ENCODE results near the gene SEMA5B. TPM values are rescaled to one million over a fixed set of nuclear protein-coding genes. Genes with fewer than 3 reads are reported as not detected.

Gene SEMA5B
- total RNA-seq, 1 donor from 2014 or later, result 68.8 TPM

- TF ChIP-seq, protein P1, sequence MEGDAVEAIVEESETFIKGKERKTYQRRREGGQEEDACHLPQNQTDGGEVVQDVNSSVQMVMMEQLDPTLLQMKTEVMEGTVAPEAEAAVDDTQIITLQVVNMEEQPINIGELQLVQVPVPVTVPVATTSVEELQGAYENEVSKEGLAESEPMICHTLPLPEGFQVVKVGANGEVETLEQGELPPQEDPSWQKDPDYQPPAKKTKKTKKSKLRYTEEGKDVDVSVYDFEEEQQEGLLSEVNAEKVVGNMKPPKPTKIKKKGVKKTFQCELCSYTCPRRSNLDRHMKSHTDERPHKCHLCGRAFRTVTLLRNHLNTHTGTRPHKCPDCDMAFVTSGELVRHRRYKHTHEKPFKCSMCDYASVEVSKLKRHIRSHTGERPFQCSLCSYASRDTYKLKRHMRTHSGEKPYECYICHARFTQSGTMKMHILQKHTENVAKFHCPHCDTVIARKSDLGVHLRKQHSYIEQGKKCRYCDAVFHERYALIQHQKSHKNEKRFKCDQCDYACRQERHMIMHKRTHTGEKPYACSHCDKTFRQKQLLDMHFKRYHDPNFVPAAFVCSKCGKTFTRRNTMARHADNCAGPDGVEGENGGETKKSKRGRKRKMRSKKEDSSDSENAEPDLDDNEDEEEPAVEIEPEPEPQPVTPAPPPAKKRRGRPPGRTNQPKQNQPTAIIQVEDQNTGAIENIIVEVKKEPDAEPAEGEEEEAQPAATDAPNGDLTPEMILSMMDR (IDR thresholded peaks at IDR 0.05), result no peak
- Mint-ChIP-seq H3K27ac (ENCODE audit: unreplicated experiment) (peak overlapping the region; percentile 98), H3K9me3 (ENCODE audit: low read depth) (no peaks in the 10 kb centered on the region), H3K27me3 (ENCODE audit: low read depth) (no peaks in the 10 kb centered on the region), H3K36me3 (ENCODE audit: low read depth) (no peaks in the 10 kb centered on the region), H3K4me1 (ENCODE audit: low read depth) (peaks cover 52% of the 10 kb centered on the region), H3K4me3 (ENCODE audit: unreplicated experiment) (peak overlapping the region; percentile 3)
- DNase-seq (ENCODE audit: low spot score), result no peak
Observed at GRCh38 chr3:123055352-123055751, 27.8 kb upstream of the SEMA5B start.

DNA sequence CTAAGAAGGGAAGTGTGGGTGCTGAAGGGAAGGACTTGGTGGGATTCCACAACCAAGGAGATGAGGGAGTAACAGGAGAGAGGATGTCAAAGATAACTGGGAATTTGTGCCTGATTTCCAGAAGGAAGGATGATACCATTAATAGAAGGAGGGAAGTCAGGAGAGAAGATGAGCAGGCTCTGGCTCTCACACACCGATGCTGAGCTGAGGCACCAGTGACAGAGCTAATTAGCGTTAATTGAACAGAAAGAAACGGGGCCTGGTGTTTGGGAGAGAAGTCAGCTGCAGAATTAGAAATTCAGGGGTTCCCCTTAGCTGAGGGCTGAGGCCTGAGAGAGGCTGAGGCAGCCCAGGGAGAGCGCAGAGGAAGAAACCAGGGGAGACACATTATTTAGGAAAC, 27.4 kb upstream of the SEMA5B start:
- Mint-ChIP-seq H3K4me3 (ENCODE audit: unreplicated experiment) (no peak overlapping the region), H3K27ac (ENCODE audit: unreplicated experiment) (peak overlapping the region; percentile 98), H3K4me1 (ENCODE audit: low read depth) (peaks cover 56% of the 10 kb centered on the region), H3K36me3 (ENCODE audit: low read depth) (no peaks in the 10 kb centered on the region), H3K27me3 (ENCODE audit: low read depth) (no peaks in the 10 kb centered on the region), H3K9me3 (ENCODE audit: low read depth) (no peaks in the 10 kb centered on the region)
- TF ChIP-seq, protein P1 (IDR thresholded peaks at IDR 0.05), result no peak
- DNase-seq (ENCODE audit: low spot score), result no peak

GRCh38 chr3:123054109-123054778, 26.7 kb upstream of the SEMA5B start:
- H3K27ac Mint-ChIP-seq (ENCODE audit: unreplicated experiment), result peak overlapping the region; percentile 98
- H3K4me3 Mint-ChIP-seq (ENCODE audit: unreplicated experiment), result no peak overlapping the region
- H3K36me3 Mint-ChIP-seq (ENCODE audit: low read depth), result no peaks in the 10 kb centered on the region
- H3K27me3 Mint-ChIP-seq (ENCODE audit: low read depth), result no peaks in the 10 kb centered on the region
- TF ChIP-seq, protein P1 (IDR thresholded peaks at IDR 0.05), result no peak
- peaks cover 57% of the 10 kb centered on the region for H3K4me1 Mint-ChIP-seq (ENCODE audit: low read depth)
- no peaks in the 10 kb centered on the region for H3K9me3 Mint-ChIP-seq (ENCODE audit: low read depth)
- DNase-seq (ENCODE audit: low spot score), result no peak

DNA sequence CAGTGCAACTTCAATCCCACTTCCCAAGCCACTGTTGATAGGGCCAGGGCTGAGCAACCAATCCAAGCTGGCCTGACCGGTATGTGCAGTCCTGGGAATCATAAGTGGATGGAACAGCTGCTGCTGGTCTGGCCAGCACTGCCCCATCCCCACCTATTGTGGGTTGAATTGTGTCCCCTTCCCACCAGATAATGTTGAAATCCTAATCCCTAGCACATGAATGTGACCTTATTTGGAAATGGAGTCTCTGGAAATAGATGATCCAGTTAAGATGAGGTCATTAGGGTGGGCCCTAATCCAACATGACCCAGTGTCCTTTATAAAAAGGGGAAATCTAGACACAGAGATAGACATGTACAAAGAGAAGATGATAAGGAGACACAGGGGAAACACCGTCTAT, 25.5 kb upstream of the SEMA5B start:
- H3K36me3 Mint-ChIP-seq (ENCODE audit: low read depth), result no peaks in the 10 kb centered on the region
- DNase-seq (ENCODE audit: low spot score), result no peak
- TF ChIP-seq, protein P1 (IDR thresholded peaks at IDR 0.05), result no peak
- no peaks in the 10 kb centered on the region for H3K27me3 Mint-ChIP-seq (ENCODE audit: low read depth)
- H3K4me3 Mint-ChIP-seq (ENCODE audit: unreplicated experiment), result no peak overlapping the region
- H3K9me3 Mint-ChIP-seq (ENCODE audit: low read depth), result no peaks in the 10 kb centered on the region
- peaks cover 67% of the 10 kb centered on the region for H3K4me1 Mint-ChIP-seq (ENCODE audit: low read depth)
- H3K27ac Mint-ChIP-seq (ENCODE audit: unreplicated experiment), result peak overlapping the region; percentile 98

GRCh38 chr3:123050666-123051065, 23.1 kb upstream of the SEMA5B start:
- Mint-ChIP-seq H3K9me3 (ENCODE audit: low read depth) (no peaks in the 10 kb centered on the region), H3K4me3 (ENCODE audit: unreplicated experiment) (no peak overlapping the region), H3K27me3 (ENCODE audit: low read depth) (no peaks in the 10 kb centered on the region), H3K27ac (ENCODE audit: unreplicated experiment) (peak overlapping the region; percentile 19), H3K36me3 (ENCODE audit: low read depth) (no peaks in the 10 kb centered on the region), H3K4me1 (ENCODE audit: low read depth) (peaks cover 77% of the 10 kb centered on the region)
- DNase-seq (ENCODE audit: low spot score), result no peak
- TF ChIP-seq, protein P1 (IDR thresholded peaks at IDR 0.05), result no peak
